Ureter (tissue), 1 donor: ENCODE measurements around the gene MYO1B. TPM values are rescaled to one million over a fixed set of nuclear protein-coding genes. Genes with fewer than 3 reads are reported as not detected.

Experiments used
- DNase-seq: peaks from one replicate; pipeline ENCODE4 v3.0.0-alpha.2; 2020; ENCODE audit warnings: low spot score
- total RNA-seq: library from RNA; stranded (reverse); gene quantifications from one replicate; pipeline ENCODE4 v1.2.4, GENCODE V29; 2023
- donor health status: DM: yes; HTN: yes; CAD: no.

Gene MYO1B
- total RNA-seq, 1 donor from 2014 or later: 87.6 TPM

- DNase-seq: no peak
These were observed 156.1 kb downstream of the MYO1B start for GRCh38 chr2:191401287-191401686.

DNA sequence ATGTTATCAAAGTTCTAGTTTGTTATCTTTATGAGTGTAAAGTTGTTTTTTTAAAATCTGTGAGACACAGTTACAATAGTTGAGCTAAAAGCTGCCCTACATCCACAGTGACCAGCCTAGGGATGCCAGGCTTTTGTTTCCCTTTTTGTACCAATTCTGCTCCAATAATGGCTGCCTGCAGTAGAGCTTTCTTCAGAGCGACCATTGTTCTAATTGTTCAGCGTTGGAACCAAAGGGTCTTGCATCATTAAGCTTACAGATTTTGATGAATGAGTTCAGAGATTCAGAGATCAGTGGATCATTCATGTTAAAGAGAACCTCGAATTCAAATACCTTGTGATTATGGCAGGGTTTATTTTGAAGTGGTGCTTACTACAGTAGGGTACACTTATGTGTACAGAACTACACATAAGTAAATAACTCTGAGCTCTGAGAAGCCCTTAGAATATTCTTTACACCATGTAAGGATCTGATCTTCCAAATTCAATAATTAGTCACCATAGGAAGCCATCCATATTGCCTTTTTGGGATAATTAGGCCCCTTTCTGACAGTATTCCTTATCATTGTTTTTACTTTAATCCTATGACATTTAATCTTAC is 157.9 kb downstream of the MYO1B start:
- DNase-seq: no peak

DNA sequence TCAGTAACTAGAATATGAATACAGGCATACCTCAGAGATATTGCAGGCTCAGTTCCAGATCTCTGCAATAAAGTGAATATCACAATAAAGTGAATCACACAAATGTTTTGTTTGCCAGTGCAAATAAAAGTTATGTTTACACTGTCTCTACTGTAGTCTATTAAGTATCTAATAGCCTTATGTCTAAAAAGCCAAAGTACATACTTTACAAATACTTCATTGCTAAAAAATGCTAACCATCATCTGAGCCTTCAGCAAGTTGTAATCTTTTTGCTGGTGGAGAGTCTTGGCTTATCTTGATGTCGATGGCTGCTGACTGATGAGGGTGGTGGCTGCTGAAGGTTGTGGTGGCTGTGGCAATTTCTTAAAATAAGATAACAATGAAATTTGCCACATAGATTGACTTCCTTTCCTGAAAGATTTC is 159.4 kb downstream of the MYO1B start:
- DNase-seq: no peak

DNA sequence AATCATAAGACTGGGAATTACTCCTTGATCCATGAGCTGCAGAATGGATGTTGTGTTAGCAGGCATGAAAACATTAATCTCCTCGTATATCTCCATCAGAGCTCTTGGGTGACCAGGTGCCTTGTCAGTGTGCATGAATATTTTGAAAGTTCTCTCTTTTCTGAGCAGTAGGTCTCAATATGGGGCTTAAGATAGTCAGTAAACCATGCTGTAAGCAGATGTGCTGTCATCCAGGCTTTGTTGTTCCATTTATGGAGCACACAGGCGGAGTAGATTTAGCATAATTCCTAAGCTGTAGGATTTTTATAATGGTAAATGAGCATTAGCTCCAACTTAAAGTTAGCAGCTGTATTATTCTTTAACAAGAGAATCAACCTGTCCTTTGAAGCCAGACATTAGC is 160.3 kb downstream of the MYO1B start:
- no peak for DNase-seq

- no peak for DNase-seq
These were observed 165.6 kb downstream of the MYO1B start for GRCh38 chr2:191410646-191411436.

DNA sequence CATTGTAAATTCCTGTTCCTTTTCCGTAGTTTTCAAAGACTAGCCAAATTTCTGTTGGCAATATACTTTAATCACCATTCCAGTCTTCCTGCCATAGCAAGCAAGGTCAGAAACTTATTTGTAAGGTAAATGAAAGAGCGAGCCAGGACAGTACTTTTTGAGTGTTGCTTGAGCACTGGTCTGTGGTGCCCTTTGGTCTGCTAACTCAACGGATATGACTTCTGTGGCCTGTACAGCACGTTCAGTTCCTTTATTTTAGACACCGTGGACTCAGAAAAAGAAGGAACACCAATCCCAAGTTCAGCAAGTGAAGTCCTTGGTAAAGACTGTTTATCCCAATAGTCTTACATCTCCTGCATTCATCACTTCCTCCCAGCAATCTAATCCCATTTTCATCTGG is 166.3 kb downstream of the MYO1B start:
- no peak for DNase-seq

DNA sequence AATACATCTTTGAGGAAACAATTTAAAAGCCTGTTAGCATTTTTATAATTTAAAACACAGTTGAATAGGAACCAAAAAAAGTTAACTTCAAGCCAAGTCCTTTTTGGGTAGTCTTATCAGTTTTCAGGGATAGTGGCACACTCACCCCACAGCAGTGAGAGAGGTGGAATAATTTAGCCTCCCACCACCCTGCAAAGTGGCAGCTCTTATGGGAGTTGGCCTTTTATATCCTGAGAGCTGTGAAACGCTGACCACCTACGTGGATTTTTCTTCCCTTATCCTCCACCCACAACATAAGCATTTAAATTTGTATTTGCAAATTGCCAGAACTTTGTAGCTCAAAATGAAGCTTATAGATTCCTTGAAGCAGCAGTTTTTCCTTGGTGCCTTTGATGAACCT is 167.1 kb downstream of the MYO1B start:
- no peak for DNase-seq

DNA sequence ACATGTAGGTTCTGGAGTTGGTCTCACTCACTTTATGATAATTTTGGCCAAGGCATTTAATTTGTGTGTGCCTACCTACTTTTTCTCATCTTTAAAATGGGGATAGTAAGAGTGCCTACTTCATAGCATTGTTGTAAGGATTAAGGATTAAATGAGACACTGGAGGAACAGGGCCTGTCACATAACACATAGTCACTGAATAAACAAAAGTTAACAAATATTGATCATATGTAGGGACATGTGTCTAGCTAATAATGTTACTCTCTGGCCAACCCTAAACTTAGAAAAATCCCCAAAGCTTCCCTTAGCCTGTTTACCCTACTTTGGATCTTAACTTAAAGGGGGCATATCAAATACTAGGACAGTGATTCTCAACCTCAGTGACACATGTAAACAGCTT is 169.9 kb downstream of the MYO1B start:
- DNase-seq: no peak

DNA sequence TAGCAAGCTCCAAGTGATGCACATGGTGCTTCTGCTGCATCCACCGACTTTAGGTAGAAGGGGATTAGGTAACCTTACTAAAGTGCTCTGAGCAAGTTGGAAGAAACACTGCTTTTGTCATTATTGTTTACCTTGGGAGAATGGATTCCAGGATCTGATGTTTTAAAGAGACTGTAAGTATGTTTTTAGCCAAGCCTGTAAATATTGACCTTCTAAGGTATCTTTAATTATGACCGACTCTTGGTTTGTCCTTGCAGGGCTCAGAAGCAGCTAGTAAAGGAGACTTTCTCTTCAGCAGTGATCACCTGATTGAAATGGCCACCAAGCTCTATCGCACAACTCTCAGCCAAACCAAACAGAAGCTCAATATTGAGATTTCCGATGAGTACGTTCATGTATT is 170.7 kb downstream of the MYO1B start:
- DNase-seq: no peak

- no peak for DNase-seq
These were observed 172.5 kb downstream of the MYO1B start for GRCh38 chr2:191417746-191418145.

GRCh38 chr2:191421950-191422349 is 176.7 kb downstream of the MYO1B start:
- DNase-seq: no peak

- no peak for DNase-seq
These were observed 181.8 kb downstream of the MYO1B start for GRCh38 chr2:191427031-191427430.

DNA sequence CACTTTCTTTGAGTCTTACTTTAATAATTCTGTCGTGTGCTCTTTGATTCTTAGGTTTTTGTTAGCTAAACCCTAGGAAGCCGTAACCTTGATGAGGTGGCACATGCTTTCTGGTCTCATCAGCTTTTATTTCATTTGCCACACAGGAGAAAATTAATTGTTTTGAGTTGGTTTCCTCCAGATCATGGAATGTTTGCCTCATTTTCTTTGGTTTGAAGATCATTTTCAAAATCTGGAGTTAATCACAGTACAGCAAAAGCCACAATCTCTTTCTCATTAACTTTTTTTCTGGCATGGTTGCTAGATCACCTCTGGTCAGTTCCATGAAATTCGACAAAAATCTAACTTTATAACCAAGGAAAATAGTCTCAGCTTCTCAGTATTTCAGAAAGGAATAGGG is 182.9 kb downstream of the MYO1B start:
- DNase-seq: no peak

DNA sequence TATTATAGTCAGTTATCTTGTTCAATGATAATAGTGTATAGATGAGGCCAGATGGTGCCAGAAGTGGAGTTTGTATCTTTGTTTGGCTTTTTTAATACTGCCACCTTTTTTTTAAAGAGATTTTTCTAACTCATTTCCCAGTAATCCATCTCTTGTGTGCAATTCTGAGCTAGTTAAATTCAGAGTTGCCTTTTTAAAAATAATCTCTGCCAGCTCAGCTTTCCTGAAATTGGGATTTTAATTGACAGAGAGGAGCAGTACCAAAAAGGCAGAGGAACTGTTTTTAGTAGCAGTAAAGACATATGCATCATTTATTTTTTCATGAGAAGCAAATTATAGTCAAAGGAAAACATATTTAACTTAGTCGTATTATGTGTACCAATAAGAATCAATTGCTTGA is 185.3 kb downstream of the MYO1B start:
- no peak for DNase-seq

DNA sequence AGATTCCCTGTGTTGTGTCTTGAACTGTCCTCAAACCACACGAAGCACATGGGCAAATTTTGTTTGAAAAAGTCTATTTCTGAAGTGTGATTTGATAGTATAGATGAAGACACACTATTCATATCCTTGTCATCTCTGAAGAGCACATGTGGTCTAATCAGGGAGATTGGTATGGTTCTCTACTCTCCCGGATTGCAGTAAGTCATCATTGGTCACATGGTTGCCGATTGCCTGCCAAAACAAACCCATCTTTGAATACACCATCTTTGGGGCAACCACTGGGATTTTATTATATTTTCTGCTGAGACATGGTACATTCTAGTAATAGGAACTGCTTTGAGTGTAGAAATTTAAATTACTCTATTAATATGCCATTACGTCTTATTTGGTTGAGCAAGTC is 186.9 kb downstream of the MYO1B start:
- DNase-seq: no peak

- DNase-seq: no peak
These were observed 188.9 kb downstream of the MYO1B start for GRCh38 chr2:191434072-191434471.

DNA sequence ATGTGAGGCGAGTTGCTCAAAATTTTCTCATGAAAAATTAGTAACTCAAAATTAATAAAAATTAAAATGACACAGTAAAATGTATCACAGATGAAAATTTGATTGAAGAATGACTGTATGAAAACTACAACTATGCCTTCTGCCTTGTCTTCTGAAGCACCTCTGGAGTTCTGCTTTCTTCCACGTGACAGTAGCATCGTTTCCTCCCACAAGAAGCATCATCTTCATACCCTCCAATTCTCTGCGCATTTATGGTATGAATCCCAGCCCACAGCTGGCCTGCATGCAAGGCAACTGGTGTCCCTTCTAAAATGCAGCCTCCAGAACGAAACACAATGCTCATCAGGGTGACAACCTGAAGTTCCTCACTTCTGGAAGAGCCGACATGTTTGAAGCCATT is 189.9 kb downstream of the MYO1B start:
- no peak for DNase-seq

- DNase-seq: no peak
These were observed 191.3 kb downstream of the MYO1B start for GRCh38 chr2:191436368-191437055.

GRCh38 chr2:191439481-191439880 is 194.3 kb downstream of the MYO1B start:
- DNase-seq: no peak

GRCh38 chr2:191441496-191442214 is 196.5 kb downstream of the MYO1B start:
- peak; percentile 51 for DNase-seq

- DNase-seq: no peak
These were observed 198.2 kb downstream of the MYO1B start for GRCh38 chr2:191443446-191443845.

DNA sequence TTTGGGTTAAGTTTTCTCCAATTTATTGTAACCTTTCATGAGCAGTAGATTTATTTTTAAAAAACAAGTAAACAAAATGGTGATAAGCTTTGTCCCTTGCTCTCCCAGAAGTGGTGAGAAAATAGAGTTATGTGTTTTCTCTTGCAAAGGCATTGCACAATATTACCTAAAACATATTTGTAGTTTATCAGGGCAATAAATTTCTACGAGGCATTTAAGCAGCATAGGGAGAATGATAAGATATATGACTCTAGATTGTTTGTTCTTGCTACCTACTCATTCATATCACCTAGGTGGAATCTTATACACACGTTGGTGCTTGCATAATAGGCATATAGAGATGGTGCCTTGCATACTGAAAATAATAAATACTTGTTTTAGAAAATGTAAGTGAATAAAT is 201.7 kb downstream of the MYO1B start:
- DNase-seq: no peak
